ENCODE measurements around the gene CCDC146. TPM values are rescaled to one million over a fixed set of nuclear protein-coding genes. Genes with fewer than 3 reads are reported as not detected.
"Not testable (repeated sequence)": the region's sequence is repeated elsewhere in the genome, so short reads cannot be mapped to it uniquely, and the experiment has no call there.

The CCDC146 gene, protein sequence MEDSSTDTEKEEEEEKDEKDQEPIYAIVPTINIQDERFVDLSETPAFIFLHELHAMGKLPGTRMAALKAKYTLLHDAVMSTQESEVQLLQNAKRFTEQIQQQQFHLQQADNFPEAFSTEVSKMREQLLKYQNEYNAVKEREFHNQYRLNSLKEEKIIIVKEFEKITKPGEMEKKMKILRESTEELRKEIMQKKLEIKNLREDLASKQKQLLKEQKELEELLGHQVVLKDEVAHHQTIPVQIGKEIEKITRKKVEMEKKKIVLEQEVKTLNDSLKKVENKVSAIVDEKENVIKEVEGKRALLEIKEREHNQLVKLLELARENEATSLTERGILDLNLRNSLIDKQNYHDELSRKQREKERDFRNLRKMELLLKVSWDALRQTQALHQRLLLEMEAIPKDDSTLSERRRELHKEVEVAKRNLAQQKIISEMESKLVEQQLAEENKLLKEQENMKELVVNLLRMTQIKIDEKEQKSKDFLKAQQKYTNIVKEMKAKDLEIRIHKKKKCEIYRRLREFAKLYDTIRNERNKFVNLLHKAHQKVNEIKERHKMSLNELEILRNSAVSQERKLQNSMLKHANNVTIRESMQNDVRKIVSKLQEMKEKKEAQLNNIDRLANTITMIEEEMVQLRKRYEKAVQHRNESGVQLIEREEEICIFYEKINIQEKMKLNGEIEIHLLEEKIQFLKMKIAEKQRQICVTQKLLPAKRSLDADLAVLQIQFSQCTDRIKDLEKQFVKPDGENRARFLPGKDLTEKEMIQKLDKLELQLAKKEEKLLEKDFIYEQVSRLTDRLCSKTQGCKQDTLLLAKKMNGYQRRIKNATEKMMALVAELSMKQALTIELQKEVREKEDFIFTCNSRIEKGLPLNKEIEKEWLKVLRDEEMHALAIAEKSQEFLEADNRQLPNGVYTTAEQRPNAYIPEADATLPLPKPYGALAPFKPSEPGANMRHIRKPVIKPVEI
- 0.37 and 0.72 TPM in 2 replicates for total RNA-seq (2021)
- long read RNA-seq, result 0 reads

DNA sequence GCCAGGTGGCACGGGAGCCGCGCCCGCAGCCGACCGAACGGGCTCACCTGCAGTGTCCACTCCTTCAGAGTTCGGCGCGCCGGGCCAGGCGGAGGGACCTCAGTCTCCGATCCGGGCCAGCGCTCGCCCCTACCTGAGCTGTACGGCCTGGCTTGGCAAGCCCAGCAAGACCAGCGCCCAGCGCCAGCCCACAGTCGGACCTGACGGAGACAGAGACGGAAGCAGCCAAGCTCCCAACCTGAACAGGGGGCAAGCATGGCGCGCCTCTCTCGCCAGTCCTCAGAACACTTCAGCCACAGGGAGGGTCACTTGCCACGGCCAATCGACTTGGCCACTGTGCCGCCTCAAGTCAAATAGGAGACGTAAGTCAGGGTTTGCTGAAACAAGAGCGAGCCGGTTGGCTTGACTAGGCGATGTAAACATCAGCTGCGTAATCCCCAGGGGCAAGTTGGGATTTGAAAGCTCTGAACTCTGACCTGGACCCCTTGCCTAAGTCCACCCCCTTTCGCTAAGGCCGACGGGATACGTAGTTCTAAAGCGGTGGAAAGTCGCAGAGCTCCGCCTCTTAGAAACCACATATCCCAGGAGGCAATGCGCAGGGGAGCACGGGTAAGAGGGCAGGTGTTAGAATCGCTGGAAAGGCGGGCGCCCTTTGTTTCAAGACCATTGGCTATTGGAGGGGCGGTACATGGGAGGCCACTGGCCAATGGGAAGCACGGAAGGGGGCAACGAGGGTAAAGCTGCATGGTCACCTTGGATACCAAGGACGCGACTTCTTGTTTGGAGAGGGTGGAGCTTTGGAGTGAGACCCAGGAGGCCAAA, at the start of gene CCDC146:
TSS of gene CCDC146 (plus strand) at position 756 of the 822 bp plus-strand sequence. CDS start 45,054 bp downstream, outside the sequence.
- not testable (repeated sequence) for H4K5ac ChIP-seq (ENCODE audit: insufficient read length, low read depth, low read length); H3K9me3 Mint-ChIP-seq; H3T11ph ChIP-seq (ENCODE audit: low read length); H3K4ac ChIP-seq (ENCODE audit: low read depth, low read length); H3K27ac ChIP-seq (ENCODE audit: insufficient read length, low read depth, low read length); H3K4me1 Mint-ChIP-seq; H3K27me3 Mint-ChIP-seq (ENCODE audit: low read depth); H4K20me1 ChIP-seq (ENCODE audit: control insufficient read depth, insufficient read depth, insufficient read length); H2AFZ ChIP-seq (ENCODE audit: low read length); H3K36me3 Mint-ChIP-seq (ENCODE audit: insufficient read depth in 1 of 3, low read depth in 3 of 3); H2BK20ac ChIP-seq (ENCODE audit: low read depth, low read length, poor library complexity, severe bottlenecking); H4K8ac ChIP-seq (replicated peaks; ENCODE audit: insufficient read length, low read depth, low read length); H4K91ac ChIP-seq (ENCODE audit: insufficient read length, low read depth, low read length); H3K79me1 ChIP-seq (ENCODE audit: insufficient read depth, low read depth, low read length, poor library complexity, severe bottlenecking); H3K23me2 ChIP-seq (ENCODE audit: insufficient read length, low read depth, low read length, poor library complexity, severe bottlenecking); H2BK15ac ChIP-seq (ENCODE audit: low read depth, low read length); H3K23ac ChIP-seq (ENCODE audit: insufficient read length, low read depth, low read length); H2BK5ac ChIP-seq (ENCODE audit: insufficient read length, low read length); H2BK120ac ChIP-seq (ENCODE audit: low read depth, low read length, poor library complexity, severe bottlenecking); H2BK12ac ChIP-seq (ENCODE audit: insufficient read length, low read depth, low read length); H3K56ac ChIP-seq (ENCODE audit: insufficient read length, low read depth, low read length); H3K79me2 ChIP-seq (ENCODE audit: insufficient read depth, low read length); H2AK5ac ChIP-seq (ENCODE audit: insufficient read length, low read length); H3K9me3 ChIP-seq (ENCODE audit: control insufficient read depth, low read depth, low read length); H3K27me3 ChIP-seq (ENCODE audit: insufficient read depth, low read length); H3K4me1 ChIP-seq (ENCODE audit: insufficient read depth, low read length)
- Histone ChIP-seq H3K9ac (ENCODE audit: extremely low read depth, insufficient read length, low read length) (peak within 1 kb of the TSS; percentile 67), H3K4me2 (ENCODE audit: insufficient read depth, insufficient read length, low read length) (peak within 1 kb of the TSS; percentile 69), H3K14ac (ENCODE audit: insufficient read depth, low read length) (peak within 1 kb of the TSS; percentile 67; the same call in 1 of the 2 replicates), H3K18ac (ENCODE audit: insufficient read length, low read depth, low read length) (peak within 1 kb of the TSS; percentile 75)
- peak; percentile 100 for DNase-seq
- WGBS (ENCODE audit: extremely low coverage, insufficient read length, low lambda C conversion rate), result no CpG with 5 or more reads among the region's 50 CpGs
- Mint-ChIP-seq H3K27ac (peak within 1 kb of the TSS; percentile 79 to 97 (median 92); a peak in 5 of 7 replicates), H3K4me3 (peak within 1 kb of the TSS; percentile 80 to 85)

DNA sequence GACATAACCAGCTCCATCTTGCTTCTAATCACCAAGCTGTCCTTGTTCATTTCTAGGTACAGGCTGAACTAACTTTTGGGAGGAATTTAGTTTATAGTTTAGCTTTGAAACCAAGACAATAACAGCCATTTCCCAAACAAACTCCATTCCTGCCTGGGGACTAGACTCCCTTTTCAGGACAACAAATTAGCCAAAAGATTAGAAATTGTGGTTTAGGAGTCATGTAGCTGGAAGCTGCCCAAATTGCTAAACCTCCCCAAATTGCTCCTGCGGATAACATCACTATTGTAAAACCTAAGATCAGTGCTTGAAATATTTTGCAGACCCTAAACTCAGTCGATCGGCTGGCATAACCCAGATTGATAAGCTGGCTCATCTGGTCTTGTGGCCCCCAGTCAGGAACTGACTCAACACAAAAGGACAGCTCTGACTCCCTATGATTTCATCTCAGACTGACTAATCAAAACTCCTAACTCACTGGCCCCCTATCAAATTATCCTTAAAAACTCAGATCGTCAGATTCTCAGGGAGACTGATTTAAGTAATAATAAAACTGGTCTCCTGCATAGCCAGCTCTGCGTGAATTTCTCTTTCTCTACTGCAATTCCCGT, 47.5 kb upstream of the CCDC146 start:
- H4K20me1 ChIP-seq (ENCODE audit: control insufficient read depth, insufficient read depth, insufficient read length); H3K4ac ChIP-seq (ENCODE audit: low read depth, low read length); H2BK5ac ChIP-seq (ENCODE audit: insufficient read length, low read length); H3K4me1 ChIP-seq (ENCODE audit: insufficient read depth, low read length); H4K8ac ChIP-seq (replicated peaks; ENCODE audit: insufficient read length, low read depth, low read length); H2AFZ ChIP-seq (ENCODE audit: low read length); H3K27ac ChIP-seq (ENCODE audit: insufficient read length, low read depth, low read length); H3K56ac ChIP-seq (ENCODE audit: insufficient read length, low read depth, low read length); H3T11ph ChIP-seq (ENCODE audit: low read length); H2BK15ac ChIP-seq (ENCODE audit: low read depth, low read length); H3K9me3 ChIP-seq (ENCODE audit: control insufficient read depth, low read depth, low read length); H3K4me1 Mint-ChIP-seq; H2BK120ac ChIP-seq (ENCODE audit: low read depth, low read length, poor library complexity, severe bottlenecking); DNase-seq; H3K23me2 ChIP-seq (ENCODE audit: insufficient read length, low read depth, low read length, poor library complexity, severe bottlenecking); H2BK20ac ChIP-seq (ENCODE audit: low read depth, low read length, poor library complexity, severe bottlenecking); H2AK5ac ChIP-seq (ENCODE audit: insufficient read length, low read length); H3K79me1 ChIP-seq (ENCODE audit: insufficient read depth, low read depth, low read length, poor library complexity, severe bottlenecking); H4K91ac ChIP-seq (ENCODE audit: insufficient read length, low read depth, low read length); H3K4me3 Mint-ChIP-seq; H3K27ac Mint-ChIP-seq; H3K23ac ChIP-seq (ENCODE audit: insufficient read length, low read depth, low read length); H3K79me2 ChIP-seq (ENCODE audit: insufficient read depth, low read length); H3K18ac ChIP-seq (ENCODE audit: insufficient read length, low read depth, low read length); H3K9ac ChIP-seq (ENCODE audit: extremely low read depth, insufficient read length, low read length); H2BK12ac ChIP-seq (ENCODE audit: insufficient read length, low read depth, low read length); H3K27me3 Mint-ChIP-seq (ENCODE audit: low read depth); H3K4me2 ChIP-seq (ENCODE audit: insufficient read depth, insufficient read length, low read length); H4K5ac ChIP-seq (ENCODE audit: insufficient read length, low read depth, low read length); H3K14ac ChIP-seq (ENCODE audit: insufficient read depth, low read length); H3K9me3 Mint-ChIP-seq; H3K27me3 ChIP-seq (ENCODE audit: insufficient read depth, low read length): not testable (repeated sequence)
- no CpG with 5 or more reads among the region's 6 CpGs for WGBS (ENCODE audit: extremely low coverage, insufficient read length, low lambda C conversion rate)
- H3K36me3 Mint-ChIP-seq (ENCODE audit: insufficient read depth in 1 of 3, low read depth in 3 of 3), result peaks cover 0 to 18% (median 10%) of the 10 kb centered on the region in 3 experiments; a peak in 2 of 7 replicates

All from H9 (cell line).